ENCODE measurements around the gene PLEKHM2. TPM values are rescaled to one million over a fixed set of nuclear protein-coding genes. Genes with fewer than 3 reads are reported as not detected.
"Not testable (repeated sequence)": the region's sequence is repeated elsewhere in the genome, so short reads cannot be mapped to it uniquely, and the experiment has no call there.

Gene PLEKHM2, protein sequence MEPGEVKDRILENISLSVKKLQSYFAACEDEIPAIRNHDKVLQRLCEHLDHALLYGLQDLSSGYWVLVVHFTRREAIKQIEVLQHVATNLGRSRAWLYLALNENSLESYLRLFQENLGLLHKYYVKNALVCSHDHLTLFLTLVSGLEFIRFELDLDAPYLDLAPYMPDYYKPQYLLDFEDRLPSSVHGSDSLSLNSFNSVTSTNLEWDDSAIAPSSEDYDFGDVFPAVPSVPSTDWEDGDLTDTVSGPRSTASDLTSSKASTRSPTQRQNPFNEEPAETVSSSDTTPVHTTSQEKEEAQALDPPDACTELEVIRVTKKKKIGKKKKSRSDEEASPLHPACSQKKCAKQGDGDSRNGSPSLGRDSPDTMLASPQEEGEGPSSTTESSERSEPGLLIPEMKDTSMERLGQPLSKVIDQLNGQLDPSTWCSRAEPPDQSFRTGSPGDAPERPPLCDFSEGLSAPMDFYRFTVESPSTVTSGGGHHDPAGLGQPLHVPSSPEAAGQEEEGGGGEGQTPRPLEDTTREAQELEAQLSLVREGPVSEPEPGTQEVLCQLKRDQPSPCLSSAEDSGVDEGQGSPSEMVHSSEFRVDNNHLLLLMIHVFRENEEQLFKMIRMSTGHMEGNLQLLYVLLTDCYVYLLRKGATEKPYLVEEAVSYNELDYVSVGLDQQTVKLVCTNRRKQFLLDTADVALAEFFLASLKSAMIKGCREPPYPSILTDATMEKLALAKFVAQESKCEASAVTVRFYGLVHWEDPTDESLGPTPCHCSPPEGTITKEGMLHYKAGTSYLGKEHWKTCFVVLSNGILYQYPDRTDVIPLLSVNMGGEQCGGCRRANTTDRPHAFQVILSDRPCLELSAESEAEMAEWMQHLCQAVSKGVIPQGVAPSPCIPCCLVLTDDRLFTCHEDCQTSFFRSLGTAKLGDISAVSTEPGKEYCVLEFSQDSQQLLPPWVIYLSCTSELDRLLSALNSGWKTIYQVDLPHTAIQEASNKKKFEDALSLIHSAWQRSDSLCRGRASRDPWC
- 56.0 TPM for polyA plus RNA-seq (2013, experiment 1 of 2; ENCODE audit: insufficient read length)
- polyA plus RNA-seq (2013, experiment 2 of 2; ENCODE audit: insufficient read length) = 53.5 TPM

DNA sequence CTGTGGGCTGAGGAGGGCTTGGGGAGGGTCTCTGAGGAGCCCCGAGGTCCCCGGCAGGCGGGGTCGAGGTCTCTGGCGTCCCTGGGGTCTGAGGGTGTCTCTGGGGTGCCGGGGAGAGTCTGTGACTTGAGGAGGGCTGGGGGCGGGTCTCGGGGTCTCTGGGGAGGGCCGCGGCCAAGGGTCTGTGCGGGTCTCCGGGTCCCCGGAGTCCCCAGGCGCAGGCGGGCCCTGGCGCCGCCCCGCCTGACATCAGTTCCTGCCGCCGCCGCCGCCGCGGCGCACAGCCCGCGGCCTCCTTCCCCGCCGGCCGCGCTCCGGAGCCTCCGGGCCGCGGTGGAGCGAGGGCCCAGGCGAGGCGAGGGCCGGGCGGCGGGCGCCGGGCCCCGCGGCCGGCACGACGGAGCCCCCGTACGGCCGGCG lies at the start of gene PLEKHM2:
Gene PLEKHM2, plus strand, starts transcription at position 279 of the 420 bp plus-strand sequence. CDS start 239 bp downstream, outside the sequence.
- peak; percentile 52 for DNase-seq

DNA sequence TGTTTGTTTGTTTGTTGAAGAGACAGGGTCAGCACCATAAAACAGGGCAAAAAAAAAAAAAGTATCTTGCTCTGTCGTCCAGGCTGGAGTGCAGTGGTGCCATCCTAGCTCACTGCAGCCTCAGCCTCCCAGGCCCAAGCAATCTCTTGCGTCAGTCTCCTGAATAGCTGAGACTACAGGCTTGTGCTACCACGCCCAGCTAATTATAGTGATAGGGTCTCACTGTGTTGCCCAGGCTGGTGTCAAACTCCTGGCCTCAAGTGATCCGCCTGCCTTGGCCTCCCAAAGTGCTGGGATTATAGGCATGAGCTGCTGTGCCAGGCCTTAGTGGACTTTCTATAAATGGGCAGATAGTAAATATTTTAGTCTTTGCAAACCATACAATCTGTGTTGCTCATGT lies 47.7 kb upstream of the PLEKHM2 start:
- no peak for DNase-seq

DNA sequence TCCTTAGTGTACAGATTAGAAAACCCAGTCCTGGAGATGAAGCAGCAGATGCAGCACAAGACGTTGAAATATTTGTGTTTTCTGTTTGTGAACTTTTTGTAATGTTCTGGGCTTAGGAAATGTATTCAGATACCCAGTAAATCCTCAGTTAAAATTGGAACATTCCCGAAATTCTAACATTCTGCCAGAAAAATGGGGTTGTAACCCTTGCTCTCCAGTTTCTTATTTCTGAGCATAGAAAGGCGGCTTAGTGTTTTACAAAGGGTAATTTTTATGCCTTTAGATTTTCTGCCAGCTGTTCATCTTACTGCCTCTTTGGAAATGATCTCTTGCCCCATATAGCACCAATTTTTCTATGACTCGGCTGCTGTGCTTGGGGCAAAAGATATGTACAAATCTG lies 46.3 kb upstream of the PLEKHM2 start:
- no peak for DNase-seq

DNA sequence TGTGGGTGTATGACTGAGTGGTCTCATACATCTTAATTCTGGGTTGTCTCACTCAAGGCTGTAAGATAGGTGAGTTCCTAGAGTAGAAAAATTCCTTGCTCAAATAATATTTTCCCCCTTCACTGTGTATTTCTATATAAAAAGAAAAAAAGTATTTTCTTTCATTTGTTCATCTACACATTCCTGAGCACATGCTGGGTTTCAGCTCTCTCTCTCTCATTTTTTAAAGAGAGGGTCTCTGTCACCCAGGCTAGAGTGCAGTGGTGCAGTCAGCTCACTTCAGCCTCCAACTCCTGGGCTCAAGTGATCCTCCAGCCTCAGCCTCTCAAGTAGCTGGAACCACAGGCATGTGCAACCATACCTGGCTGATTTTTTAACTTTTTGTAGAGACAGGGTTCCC lies 44.9 kb upstream of the PLEKHM2 start:
- DNase-seq = no peak

DNA sequence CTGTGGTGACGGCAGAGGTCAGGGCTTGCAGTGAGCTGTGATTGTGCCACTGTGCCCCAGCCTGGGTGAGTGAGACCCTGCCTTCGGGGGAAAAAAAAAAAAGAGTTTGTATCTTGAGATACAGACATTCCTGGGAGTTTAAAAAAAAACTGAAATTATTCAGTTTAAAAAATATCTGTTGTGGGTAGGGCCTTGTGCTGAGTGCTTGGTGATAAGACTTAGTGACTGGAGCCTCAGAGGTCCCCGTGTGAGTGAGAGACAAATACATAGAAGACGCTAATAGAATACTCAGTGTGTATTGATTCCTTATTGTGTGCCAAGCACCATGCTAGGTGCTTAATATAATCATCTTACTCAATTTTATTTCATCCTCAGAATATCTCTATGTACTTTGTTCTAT lies 44.2 kb upstream of the PLEKHM2 start:
- no peak for DNase-seq

DNA sequence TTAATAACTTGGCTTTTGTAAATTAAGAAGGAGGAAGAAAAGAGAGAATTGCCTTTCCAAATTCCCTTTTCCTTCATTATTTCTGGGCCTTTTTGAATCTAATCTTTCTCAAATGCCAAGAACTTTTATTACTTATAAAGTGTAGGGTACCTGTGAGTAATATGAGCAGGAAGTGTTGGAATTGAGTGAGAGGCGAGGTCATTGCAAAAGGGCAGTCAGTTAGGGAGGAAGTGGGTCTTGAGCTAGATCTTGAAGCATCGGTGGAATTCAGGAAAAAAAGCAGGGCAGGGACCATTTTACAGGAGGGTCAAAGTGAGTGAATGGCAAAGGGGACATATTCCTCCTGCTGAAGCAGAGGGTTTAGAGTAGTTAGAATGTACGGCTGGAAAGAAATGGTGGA lies 43.5 kb upstream of the PLEKHM2 start:
- no peak for DNase-seq

DNA sequence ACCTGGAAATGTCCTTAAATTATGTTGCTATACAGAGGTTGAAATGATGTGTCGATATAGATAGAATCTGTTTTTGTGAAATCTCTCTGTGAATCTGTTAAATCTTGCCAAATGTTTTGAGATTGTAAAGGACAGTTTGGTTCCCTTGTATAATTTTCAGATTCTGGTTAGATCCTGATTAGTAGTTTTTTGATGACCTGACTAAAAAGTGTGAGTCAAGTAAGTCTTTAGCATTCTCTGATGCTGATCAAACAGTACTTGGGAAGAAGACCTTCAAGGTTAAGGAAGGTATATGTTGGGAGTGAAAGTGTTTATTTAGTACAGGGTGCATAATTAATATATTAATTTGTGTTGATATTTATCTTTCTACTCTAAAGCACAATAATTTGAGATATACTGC lies 34.2 kb upstream of the PLEKHM2 start:
- DNase-seq = no peak

DNA sequence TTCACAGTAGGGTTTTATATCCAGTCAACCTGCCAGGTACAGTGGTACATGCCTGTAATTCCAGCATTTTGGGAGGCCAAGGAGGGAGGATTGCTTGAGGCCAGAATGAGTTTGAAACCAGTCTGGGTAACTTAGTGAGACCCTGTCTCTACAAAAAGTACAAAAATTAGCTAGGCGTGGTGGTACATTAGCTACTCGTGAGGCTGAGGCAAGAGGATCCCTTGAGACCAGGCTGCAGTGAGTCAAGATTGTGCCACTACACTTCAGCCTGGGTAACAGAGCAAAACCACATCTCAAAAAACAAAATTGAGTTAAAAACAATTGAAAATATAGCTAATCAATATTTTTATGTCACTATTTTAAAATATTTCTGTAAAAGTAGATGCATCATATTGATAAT lies 33.7 kb upstream of the PLEKHM2 start:
- no peak for DNase-seq

DNA sequence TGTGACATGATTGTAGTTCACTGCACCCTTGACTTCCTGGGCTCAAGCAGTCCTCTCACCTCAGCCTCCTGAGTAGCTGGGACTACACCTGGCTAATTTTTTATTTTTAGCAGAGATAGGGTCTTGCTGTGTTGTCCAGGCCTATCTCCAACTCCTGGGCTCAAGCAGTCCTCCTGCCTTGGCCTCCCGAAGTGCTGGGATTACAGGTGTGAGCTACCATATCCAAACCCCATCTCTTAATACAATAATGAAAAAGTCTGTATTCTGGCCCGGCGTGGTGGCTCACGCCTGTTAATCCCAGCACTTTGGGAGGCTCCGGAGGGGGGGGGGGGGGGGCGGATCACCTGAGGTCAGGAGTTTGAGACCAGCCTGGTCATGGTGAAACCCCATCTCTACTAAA lies 32.0 kb upstream of the PLEKHM2 start:
- DNase-seq = not testable (repeated sequence)

DNA sequence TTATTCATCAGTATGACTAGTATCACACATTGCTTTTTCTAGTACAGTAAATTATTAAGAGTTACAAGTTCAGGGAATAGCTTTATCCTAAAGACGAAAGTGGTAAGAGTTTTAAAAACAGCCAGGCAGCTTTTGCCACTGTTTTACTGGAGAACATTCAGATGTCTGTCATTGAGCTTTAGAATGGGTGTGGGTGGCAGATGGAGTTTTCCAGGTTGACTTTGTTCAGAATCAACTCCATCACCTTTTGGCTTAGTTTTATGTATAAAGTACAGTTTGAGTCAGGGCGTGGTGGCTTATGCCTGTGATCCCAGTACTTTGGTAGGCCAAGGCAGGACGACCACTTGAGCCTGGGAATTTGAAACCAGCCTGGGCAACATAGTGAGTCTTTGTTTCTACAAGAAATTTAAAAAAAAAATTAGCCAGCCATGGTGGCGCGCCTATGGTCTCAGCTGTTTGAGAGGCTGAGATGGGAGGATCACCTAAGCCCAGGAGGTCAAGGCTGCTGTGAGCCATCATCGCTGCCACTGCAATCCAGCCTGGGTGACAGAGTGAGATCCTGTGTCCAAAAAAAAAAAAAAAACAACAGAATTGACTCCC lies 29.9 kb upstream of the PLEKHM2 start:
- DNase-seq = no peak

DNA sequence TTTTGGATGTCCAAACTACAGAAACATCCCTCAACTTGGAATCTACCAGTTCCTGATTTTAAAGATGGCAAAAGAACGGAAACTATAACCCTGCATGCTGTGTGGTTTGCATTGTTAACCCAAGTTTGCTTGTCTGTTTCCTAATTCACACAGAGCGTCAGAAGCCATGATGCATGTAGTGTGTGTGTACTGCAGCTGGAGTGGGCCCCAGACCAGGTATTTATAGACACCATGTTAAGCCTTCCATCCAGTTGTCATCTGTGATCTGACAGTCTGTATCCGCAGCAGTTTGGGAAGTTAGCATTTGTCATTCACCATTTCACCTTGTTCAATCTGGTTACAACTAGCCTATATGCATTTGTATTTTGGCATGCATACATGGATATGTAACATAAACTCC lies 27.7 kb upstream of the PLEKHM2 start:
- no peak for DNase-seq

DNA sequence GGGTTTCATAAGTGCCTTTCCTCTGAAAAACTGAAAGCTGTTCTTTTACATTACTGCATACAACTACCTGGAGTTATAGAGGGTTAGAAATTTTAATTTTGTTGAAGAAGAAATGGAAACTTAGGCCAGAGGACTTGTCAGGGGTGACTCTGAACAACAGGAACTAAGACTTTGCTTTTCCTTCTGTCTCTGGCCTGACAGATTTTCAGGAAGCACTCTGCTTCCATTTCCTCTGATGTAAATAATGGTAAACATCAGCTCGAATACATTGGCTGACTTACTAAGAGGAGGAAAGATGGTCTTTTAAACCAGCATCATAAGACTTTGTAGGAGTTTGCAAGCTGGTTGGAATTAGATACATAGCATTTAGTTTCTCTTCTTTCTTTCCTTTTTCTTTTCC lies 27.1 kb upstream of the PLEKHM2 start:
- DNase-seq = no peak

DNA sequence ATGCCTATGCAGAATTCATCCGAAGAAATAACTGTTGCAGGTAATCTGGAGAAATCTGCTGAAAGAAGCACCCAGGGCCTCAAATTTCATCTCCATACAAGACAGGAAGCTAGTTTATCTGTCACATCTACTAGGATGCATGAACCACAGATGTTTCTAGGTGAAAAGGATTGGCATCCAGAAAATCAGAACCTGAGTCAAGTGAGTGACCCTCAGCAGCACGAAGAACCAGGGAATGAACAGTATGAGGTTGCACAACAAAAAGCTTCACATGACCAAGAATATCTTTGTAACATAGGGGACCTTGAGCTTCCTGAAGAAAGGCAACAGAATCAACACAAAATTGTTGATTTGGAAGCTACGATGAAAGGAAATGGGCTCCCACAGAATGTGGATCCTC lies 24.0 kb upstream of the PLEKHM2 start:
- no peak for DNase-seq

DNA sequence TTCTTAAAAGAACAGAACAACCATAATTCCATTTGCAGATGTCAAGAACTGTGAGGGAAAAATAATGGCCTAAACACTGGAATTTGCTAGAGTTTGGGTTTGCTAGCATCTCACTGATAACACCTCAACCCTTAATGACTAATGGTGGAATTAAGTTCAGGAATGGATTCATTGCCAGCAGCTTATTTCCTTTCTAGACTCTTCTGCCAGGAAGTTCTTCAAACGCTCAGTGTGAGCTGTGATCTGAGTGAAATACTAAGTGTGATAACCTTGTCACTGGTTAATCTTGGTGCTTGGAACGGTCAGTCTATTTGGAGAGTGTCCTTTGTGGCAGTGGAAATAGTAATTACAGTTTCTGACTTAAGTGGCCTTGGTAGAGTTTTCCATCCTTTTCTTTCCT lies 21.6 kb upstream of the PLEKHM2 start:
- DNase-seq = no peak

DNA sequence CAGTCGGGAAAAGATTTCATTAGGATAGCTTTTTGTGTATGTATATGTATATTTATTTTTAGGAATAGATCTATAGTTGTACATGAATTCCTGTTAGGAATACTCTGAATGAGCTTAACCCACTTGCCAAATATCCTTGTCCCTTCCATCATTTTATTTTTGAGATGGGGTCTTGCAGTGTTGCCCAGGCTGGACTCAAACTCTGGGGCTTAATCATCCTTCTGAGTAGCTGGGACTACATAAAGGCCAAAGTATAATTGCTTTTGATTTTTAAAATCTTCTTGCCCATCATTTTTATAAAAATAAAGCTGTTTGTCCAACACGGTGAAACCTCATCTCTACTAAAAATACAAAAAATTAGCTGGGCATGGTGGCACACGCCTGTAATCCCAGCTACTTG lies 20.2 kb upstream of the PLEKHM2 start:
- DNase-seq = no peak

DNA sequence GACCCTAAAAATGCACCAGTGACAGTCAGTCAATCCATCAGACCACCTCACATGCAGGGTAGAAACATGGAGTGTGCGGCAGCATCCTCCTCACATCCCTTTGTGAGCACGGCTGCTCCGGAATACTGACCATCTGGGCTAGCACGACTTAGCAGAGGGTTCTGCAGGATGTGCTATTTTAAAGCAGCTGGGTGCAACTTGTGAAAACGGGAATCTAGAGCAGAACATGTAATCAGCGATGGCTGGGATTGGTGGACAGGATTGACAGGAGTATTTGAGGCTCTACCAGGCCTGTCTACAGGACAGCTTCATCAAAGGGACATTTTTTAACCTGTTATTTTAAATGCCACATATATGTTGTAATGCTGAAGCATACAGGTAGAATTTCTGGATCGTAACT lies 16.8 kb upstream of the PLEKHM2 start:
- DNase-seq = no peak

DNA sequence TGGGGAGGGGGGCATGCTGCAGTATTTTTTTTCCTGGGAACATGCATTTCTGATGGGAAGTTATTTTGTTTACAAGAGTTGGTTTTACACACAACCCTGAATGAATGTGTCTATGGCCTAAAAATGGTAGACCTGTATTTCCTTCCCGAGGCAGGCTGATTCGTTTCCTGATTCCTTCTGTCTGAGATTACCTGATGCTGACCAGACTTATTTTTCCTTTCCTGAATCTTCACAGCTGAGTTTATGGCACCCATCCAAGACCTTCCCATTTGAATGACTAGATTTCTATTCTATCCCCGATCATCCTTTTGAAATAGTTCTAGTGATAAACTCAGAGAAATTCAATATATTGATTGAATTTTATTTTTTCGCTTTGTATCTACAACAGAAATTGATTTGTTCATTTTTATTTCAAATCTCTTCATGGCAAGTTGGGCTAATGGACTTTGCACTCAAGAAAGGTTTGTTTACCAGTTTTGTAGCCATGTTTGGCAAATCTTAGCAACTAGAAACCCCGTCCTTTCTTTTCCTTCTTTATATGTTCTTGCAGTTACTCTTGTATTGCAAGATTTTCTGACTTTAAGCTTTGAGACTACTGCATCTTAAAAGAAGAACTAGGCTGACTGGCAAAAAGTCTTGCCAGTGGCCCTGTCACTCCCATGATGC lies 15.9 kb upstream of the PLEKHM2 start:
- DNase-seq = no peak

DNA sequence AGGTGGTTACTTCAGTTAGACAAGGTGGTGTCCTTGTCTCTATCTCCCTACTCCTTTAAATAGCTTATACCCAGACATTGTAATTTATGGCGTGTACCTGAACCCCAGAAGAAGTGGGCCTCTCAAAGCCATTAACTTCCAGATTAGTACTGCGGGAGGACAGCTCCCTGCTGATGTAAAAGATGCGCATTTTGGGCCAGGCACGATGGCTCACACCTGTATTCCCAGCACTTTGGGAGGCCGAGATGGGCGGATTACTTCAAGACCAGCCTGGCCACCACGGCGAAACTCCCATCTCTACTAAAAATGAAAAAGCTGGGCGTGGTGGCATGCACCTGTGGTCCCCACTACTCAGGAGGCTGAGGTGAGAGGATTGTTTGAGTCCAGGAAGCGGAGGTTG lies 15.0 kb upstream of the PLEKHM2 start:
- DNase-seq = no peak

DNA sequence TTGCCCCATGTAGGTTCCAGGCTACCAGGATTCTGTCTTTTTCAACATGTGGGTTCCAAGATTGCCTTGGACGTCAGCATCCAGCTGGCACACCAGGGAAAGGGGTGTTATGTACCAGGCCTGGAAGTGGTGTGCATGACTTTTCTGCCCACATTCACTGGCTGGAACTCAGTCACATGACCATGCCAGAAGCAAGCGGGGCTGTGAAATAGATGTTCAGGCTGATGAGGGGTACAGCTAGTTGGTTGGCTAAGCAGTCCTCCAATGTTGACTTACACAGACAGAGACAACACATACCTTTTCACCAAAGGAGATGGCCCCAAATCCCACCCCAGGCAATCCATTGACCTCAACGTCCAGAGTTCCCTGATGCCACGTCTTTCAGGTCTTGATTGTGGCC lies 14.3 kb upstream of the PLEKHM2 start:
- DNase-seq = no peak

DNA sequence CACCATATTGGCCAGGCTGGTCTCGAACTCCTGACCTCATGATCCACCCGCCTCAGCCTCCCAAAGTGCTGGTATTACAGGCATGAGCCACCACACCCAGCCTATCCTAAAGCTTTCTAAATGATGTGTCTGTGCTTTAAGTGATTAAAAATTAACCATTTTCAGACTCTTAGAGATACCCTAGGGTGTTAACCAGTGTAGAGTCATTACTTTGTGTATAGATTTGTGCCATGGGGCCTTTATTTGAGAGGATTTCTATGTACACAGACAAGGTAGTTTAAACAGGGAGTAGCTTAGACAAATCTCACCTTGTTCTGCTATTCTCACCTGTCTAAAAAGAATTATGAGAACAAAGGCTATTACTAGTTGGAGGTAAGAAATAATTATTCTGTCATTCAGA lies 12.7 kb upstream of the PLEKHM2 start:
- DNase-seq = no peak

DNA sequence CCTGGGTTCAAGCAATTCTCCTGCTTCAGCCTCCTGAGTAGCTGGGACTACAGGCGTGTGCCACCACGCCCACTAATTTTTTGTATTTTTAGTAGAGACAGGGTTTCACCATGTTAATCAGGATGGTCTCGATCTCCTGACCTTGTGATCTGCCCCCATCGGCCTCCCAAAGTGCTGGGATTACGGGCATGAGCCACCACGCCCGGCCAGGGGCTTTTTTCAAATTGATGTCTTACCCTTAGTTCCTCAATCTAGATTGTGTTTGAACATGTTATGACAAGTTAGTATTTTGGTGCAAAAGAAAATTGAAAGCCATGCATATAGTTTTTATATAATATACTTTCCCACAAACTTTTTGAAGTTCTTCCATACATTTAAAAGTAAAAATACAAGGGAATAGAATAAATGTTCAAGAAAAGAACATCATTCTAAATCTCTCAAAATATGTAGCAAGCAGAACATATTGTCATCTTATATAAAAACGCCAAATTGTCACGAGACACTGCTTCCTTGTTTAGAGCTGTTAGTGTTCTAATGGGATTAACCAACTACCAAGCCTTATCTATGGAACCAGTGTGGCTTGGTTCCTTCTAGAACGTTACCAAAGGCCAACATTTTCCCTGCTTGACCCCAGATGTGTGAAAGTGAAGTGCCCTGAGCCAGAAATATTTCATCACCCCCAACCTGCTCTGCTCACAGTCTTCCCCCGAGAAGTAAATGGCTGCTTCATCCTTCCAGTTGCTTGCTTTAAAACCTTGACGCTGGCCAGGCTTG lies 9.5 kb upstream of the PLEKHM2 start:
- DNase-seq = no peak

DNA sequence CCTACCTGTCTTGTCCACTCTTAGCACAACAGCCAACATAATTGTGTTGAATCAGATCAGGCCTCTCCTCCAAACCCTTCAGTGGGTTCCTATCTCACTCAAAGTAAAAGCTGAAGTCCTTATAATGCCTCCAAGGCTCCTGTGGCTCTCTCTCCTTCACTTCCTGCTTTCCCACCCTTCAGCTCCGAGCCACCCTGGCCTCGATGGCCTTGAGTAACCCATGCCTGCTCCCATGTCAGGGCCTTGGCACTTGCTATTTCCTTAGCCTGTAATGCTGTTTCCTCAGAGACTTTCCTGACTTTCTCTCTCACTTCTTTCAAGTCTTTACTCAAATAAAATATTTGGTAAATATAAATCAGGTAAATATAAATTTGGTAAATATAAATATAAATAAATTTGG lies 8.1 kb upstream of the PLEKHM2 start:
- no peak for DNase-seq
